NCI-H748 (cell line): ENCODE results near the gene CCDC200.
"Not testable (repeated sequence)": the region's sequence is repeated elsewhere in the genome, so short reads cannot be mapped to it uniquely, and the experiment has no call there.

Experiments used
- DNase-seq: peaks from one replicate; lab custom pipeline; 2025; ENCODE audit not compliant: unreplicated experiment; lab: John Stamatoyannopoulos, UW

CCDC200 gene

DNA sequence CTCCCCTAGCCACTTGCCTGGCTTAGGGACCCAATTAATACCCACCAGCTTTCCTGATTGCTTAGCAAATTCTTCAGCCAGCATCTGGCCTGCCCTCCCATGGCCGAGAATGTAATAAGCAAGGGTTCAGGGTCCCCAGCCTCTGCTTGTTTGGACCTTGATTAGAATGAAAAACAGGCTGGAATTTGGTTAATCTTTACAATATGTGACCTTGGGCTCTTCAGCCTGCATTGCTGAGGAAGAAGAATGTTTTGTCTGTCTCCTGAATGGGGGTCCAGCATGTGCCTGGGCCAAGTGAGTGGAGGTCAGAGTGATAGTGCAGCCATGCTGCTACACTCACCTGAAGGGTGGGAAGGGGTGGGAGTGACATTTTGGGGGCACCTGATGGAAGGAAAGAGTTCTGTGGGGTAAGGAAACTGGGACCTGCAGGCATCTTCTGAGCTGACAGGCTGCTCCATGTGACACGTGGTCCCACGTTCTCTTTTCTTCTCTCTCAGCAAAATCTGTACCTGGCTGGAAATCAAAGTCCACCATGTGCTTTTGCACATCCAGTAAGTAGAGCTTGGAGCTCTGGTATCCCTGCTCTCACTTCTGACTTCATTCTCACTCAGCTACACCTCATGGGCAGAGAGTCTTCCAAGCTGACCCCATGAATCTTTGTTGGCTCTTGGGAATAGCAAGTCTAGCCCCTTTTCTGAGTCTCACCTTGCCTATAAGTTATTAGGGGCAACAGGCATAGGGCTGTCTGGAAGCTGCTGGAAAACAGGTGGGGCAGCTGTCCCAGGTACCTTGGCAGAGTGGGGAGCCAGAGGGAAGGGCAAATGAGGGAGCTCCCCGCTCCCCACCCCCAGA, 11.4 kb downstream of the CCDC200 start:
- DNase-seq, result no peak

DNA sequence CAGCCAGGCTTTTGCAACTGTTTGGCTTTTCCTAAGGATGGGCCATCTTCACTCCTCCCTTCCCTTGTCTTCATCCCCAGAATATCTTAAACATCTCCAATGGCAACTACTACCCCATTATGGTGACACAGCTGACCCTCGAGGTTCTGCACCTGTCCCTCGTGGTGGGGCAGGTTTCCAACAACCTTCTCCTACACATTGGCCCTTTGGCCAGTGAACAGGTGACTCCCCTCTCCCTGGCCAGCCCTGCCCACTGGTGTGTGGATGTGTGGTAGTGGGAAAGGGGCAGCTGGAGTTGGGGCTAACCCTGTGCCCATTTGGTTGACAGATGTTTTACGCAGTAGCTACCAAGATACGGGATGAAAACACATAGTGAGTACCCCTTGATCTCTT, 12.1 kb downstream of the CCDC200 start:
- no peak for DNase-seq

DNA sequence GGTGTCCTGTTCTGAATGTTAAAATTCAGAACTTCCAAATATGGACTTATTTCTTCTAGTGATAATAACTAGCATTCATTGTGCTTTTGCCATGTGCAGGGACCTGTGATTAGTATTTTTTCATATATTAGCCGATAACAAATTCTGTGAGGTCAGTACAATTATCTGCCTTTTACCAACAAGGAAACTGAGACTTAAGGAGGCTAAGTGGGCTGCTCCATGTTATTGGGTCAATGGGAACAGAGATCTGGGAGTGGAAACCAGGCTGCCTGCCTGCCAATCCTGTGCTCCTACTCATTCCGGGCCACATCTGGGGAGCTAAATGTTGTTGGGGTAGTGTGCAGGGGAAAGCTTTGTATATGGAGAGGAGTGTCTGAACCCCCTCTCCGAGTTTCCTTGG, 13.1 kb downstream of the CCDC200 start:
- no peak for DNase-seq

GRCh38 chr17:43213545-43213944, 14.9 kb downstream of the CCDC200 start:
- no peak for DNase-seq

GRCh38 chr17:43212641-43213490, 15.6 kb downstream of the CCDC200 start:
- DNase-seq, result no peak

DNA sequence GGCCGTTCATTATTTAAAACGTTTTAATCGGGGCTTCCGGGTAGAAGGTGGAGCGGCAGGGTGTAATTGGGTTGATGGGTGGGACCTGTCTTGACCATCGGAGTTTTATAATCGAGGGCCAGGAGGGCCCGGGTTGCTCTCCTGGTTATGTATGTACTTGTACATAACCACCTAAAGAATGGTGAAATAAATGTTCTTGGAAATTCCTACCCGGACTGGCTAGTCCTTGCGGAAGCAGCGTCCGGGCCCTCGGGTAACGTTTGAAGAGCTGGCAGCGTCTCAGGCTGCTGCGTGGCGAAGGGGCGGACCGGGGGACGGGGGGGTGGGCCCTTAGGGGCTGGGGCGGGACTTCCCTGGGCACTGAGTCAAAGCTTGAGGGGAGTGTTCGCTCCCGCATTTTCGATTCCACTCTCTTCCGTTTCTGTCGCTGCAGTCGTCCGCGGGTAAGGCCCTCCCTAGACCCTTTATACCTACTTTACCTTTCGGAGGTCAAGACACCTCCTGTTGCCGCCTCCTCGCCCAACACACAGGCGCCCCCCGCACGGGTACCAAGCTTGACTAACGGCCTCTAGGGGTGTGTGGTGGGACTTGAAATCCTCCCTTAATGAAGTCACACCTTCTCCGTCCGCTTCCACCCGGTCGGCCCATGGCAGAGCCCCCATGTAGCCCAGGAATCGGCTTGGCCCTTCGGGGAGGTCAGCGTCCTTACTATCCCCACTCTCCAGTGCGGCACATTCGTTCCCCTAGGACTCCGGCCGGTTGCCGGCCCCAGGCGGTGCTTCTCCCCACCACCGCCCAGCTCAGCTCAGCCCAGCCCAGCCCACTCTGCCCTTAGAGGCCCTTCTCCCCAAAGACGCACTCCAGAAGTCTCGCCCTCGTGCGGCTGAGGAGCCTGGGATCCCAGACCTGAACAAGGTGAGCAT, 16.7 kb downstream of the CCDC200 start, which contains the start of gene TMEM106A:
Gene TMEM106A, plus strand, starts transcription at position 396 of the 923 bp plus-strand sequence. CDS start 1,167 bp downstream, outside the sequence.
- DNase-seq, result peak; percentile 64

DNA sequence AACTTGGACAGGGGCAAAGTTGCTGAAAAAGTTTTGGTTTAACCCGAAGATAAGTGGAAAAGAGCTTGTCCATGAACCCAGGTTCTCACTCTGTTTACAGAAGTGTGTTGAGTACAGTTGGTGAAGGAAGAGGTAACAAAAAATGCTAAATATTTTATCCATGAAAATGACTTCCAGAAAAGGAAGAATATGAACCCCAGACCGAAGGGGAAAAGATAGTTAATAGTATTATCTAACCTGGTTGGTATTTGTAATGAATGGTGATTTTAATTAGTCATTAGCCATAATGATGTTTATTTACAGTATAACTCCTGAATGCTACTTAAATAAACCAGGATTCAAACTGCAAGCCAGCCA, 17.3 kb downstream of the CCDC200 start:
- DNase-seq, result no peak

GRCh38 chr17:43210576-43210975, 17.8 kb downstream of the CCDC200 start:
- no peak for DNase-seq

- DNase-seq, result not testable (repeated sequence)
These were observed 25.4 kb downstream of the CCDC200 start for GRCh38 chr17:43203013-43203412.

DNA sequence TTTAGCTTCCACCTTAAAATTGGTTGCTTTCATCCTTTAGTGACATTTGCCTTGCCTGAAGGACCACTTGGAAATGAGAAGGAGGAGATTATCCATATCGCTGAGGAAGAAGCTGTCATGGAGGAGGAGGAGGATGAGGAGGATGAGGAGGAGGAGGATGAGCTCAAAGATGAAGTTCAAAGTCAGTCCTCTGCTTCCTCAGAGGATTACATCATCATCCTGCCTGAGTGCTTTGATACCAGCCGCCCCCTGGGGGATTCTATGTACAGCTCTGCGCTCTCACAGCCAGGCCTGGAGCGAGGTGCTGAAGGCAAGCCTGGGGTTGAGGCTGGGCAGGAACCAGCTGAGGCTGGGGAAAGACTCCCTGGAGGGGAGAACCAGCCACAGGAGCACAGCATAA, 28.3 kb downstream of the CCDC200 start:
- no peak for DNase-seq

DNA sequence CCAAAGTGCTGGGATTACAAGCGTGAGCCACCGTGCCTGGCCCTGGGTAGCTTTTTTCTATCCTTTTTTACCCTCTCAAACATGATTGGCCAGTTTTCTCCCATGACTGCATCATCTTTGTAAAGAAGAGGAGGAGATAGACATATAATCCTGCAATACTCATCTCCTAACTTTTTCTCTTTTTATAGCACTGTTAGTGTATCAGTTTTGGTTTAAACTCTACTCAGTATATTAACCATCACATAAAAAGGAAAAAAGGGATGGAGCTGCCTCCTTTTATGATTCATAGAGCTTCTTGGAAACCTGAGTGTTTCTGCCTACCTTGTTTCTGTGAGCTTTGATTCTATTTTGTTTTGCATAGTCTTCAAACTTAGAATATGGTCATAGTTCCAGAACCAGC, 28.8 kb downstream of the CCDC200 start:
- DNase-seq, result no peak

GRCh38 chr17:43193251-43193650, 35.2 kb downstream of the CCDC200 start:
- no peak for DNase-seq

DNA sequence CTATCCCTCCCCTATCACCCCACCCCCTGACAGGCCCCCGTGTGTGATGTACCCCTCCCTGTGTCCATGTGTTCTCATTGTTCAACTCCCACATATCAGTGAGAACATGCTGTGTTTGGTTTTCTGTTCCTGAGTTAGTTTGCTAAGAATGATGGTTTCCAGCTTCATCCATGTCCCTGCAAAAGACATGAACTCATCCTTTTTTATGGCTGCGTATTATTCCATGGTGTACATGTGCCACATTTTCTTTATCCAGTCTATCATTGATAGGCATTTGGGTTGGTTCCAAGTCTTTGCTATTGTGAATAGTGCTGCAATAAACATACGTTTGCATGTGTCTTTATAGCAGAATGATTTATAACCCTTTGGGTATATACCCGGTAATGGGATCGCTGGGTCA, 41.8 kb downstream of the CCDC200 start:
- DNase-seq, result not testable (repeated sequence)

GRCh38 chr17:43183921-43184320, 44.5 kb downstream of the CCDC200 start:
- no peak for DNase-seq

DNA sequence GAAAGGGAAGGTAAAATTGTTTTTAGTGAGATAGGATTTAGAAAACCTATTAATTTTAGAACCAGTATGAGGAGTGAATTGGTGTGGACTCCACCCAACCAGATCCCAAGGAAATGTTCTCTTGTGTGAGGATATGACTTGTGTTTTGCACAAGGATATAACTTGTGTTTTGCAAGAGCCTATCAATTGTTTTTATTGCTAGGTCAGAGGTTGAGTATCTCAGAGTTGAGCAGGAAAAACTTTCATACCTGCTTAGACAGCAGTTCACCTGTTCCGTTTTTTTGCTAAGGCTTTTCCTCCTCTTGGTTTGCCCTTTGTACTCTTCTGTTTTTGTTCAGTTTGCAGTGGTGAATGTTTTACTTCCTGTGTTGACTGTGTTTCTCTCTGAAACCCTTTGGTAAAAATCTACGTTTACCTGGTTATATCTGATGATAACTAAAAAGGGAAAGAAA, 52.3 kb downstream of the CCDC200 start:
- no peak for DNase-seq

DNA sequence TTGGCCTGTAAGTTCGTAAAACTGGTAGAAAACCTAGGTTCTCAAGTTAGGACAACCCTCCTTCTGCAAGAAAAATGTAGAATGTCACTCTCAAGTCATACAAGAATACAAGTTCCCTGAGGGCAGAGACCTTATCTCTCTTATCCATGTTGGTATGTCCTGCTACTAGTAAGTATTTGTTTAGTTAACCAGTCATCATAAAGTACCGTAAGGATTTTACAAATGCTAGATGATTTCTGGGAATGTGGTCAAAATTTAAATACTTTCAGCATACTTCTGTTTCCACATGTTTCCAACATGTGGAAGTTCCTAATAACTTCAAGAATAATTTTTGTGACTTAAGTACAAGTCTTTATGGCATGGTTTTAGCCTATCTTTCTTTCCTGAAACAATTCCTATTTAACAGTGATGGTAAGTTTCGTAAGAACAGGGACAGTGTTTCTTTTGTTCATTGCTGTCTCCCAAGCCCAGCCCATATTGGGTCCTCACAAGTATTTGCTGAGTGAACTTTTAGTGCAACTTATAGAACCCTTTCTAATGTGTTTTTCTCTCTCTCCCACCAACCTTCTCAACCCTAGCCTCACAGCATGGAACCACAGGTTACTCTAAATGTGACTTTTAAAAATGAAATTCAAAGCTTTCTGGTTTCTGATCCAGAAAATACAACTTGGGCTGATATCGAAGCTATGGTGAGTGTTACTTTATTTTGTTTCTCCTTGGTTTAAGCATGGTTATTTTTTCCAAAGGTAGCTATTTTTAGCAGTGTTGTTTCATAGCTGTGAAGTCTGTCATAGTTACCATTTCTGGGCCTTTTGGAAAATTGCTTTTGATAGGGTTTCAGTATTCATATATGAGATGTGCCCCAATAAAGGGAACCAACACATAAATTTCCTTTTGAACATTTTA, 53.0 kb downstream of the CCDC200 start:
- no peak for DNase-seq

DNA sequence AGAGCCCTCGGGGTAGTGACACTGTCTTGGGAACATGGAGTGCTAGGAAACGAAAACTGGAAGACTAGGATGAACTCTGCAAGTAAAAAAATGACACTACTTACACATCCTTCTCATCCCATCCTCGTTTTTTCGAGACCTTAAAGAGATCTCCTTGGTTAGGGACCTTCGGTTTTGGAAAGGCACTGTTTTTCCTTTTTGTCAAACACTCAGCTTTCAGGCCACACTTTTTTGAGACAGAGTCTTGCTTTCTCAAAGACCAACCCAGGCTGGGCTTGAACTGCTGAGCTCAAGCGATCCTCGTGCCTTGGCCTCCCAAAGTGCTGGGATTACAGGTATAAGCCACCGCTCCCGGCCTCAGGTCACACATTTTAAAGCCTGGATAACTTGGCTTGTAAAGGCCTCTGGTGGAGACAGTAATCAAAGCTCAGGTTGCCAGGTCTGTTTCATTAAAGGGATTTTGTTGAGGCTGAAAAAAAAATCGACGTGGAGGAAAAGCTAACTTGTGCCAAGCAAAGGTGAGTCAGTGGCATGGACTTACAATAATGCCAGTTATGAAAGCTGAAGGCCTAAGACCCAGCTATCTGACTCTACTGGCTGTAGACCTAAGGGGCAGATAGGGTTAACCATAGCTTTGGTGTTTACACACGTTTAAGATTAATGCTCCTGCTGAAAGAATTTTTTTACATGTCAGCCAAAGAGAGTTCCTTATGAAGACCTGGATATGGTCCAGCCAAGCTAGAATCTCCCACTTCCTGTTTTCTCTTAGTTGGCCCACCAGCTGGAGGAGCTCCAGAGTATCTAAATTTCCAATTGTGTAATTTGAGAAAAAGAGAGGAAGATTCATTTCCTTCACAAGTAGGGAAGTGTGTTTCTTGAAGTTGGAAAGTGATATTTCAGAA, 56.6 kb downstream of the CCDC200 start:
- DNase-seq, result peak; percentile 61
